Mesendoderm (in vitro differentiated cells): Measurements from ENCODE around the gene FARP2.
"Not testable (repeated sequence)": the region's sequence is repeated elsewhere in the genome, so short reads cannot be mapped to it uniquely, and the experiment has no call there.

Experiments used
- DNase-seq: peaks from one replicate; pipeline ENCODE4 v3.0.0; 2013
- H2AK5ac ChIP-seq: 2 replicates; pipeline ENCODE4 v1.6.1; 2013; ENCODE audit warnings: low read length, inconsistent platforms
- H2BK120ac ChIP-seq: 2 replicates; pipeline ENCODE4 v1.6.1; 2013; ENCODE audit warnings: low read depth, mild to moderate bottlenecking, low read length, moderate library complexity, mixed read lengths
- H2BK15ac ChIP-seq: replicated peaks from 2 replicates; pipeline ENCODE4 v1.6.1; 2013; ENCODE audit warnings: low read depth, mild to moderate bottlenecking, moderate library complexity
- H2BK5ac ChIP-seq: 2 replicates; pipeline ENCODE4 v1.6.1; 2013; ENCODE audit warnings: low read length, inconsistent platforms
- H3K18ac ChIP-seq: 2 replicates; pipeline ENCODE4 v1.6.1; 2013; ENCODE audit warnings: mild to moderate bottlenecking, low read length, mixed read lengths
- H3K23ac ChIP-seq: one replicate; pipeline ENCODE4 v1.6.1; 2013; ENCODE audit warnings: low read length
- H3K27ac ChIP-seq: 2 replicates; pipeline ENCODE4 v1.5.1; 2013; ENCODE audit warnings: low read depth, mild to moderate bottlenecking, inconsistent platforms, low read length, moderate library complexity
- H3K27me3 ChIP-seq: 2 replicates; pipeline ENCODE4 v1.6.1; 2013; ENCODE audit warnings: low read length, control low read depth, mild to moderate bottlenecking, inconsistent platforms; ENCODE audit not compliant: insufficient read depth, poor library complexity
- H3K36me3 ChIP-seq: 2 replicates; pipeline ENCODE4 v1.6.1; 2013; ENCODE audit warnings: low read length, inconsistent platforms; ENCODE audit not compliant: control insufficient read depth, insufficient read depth
- H3K4ac ChIP-seq: one replicate; pipeline ENCODE4 v1.6.1; 2013; ENCODE audit warnings: low read depth, mild to moderate bottlenecking, low read length, moderate library complexity
- H3K4me1 ChIP-seq: 2 replicates; pipeline ENCODE4 v1.6.1; 2013; ENCODE audit warnings: low read depth, low read length, inconsistent platforms; ENCODE audit not compliant: control insufficient read depth
- H3K4me2 ChIP-seq: 2 replicates; pipeline ENCODE4 v1.6.1; 2013; ENCODE audit warnings: low read length
- H3K4me3 ChIP-seq: 2 replicates; pipeline ENCODE4 v1.5.1; 2013; ENCODE audit warnings: mild to moderate bottlenecking, low read length
- H3K56ac ChIP-seq: one replicate; pipeline ENCODE4 v1.6.1; 2013; ENCODE audit warnings: low read length
- H3K79me1 ChIP-seq: 2 replicates; pipeline ENCODE4 v1.6.1; 2013; ENCODE audit warnings: low read length, inconsistent platforms
- H3K79me2 ChIP-seq: 2 replicates; pipeline ENCODE4 v1.6.1; 2013; ENCODE audit warnings: mild to moderate bottlenecking, low read length; ENCODE audit not compliant: control insufficient read depth, insufficient read depth
- H3K9ac ChIP-seq: 2 replicates; pipeline ENCODE4 v1.6.1; 2013; ENCODE audit warnings: low read length, inconsistent platforms
- H4K5ac ChIP-seq: one replicate; pipeline ENCODE4 v1.6.1; 2013; ENCODE audit warnings: low read length
- H4K8ac ChIP-seq: one replicate; pipeline ENCODE4 v1.6.1; 2013; ENCODE audit warnings: low read depth, mild to moderate bottlenecking, control low read depth, low read length, moderate library complexity
- WGBS: extraction: QIAGEN DNeasy Blood & Tissue Kit; methylation state at CpG from one replicate; pipeline ENCODE4 v1.1.7; 2013; ENCODE audit warnings: low lambda C conversion rate, missing lambda C conversion rate; ENCODE audit not compliant: insufficient coverage; ENCODE audit errors: extremely low coverage; 5-methylcytosine and 5-hydroxymethylcytosine counted together

FARP2 gene

GRCh38 chr2:241373446-241373845 is 17.4 kb downstream of the FARP2 start:
- no CpG with 5 or more reads among the region's 3 CpGs for WGBS
- Histone ChIP-seq H3K27ac (no peak overlapping the region), H3K79me2 (peaks cover 4% of the 10 kb centered on the region), H2BK5ac (no peak overlapping the region), H3K79me1 (peaks cover 7% of the 10 kb centered on the region), H3K27me3 (no peaks in the 10 kb centered on the region), H4K5ac (no peak overlapping the region), H3K4me2 (no peak overlapping the region), H4K8ac (no peak overlapping the region), H3K18ac (no peak overlapping the region), H3K4me1 (peaks cover 2% of the 10 kb centered on the region), H2AK5ac (no peak overlapping the region), H3K23ac (no peak overlapping the region), H3K9ac (no peak overlapping the region), H3K4me3 (no peak overlapping the region), H3K36me3 (no peaks in the 10 kb centered on the region), H3K56ac (no peak overlapping the region), H2BK15ac (no peak overlapping the region), H3K4ac (no peak overlapping the region), H2BK120ac (no peak overlapping the region)
- no peak for DNase-seq

- H3K27ac ChIP-seq, H3K4me2 ChIP-seq, H3K9ac ChIP-seq, H3K27me3 ChIP-seq, H3K56ac ChIP-seq, H2AK5ac ChIP-seq, H3K23ac ChIP-seq, H3K4me1 ChIP-seq, H3K79me2 ChIP-seq, H3K79me1 ChIP-seq, H2BK5ac ChIP-seq, H3K36me3 ChIP-seq, H4K5ac ChIP-seq, H2BK120ac ChIP-seq, H2BK15ac ChIP-seq, H3K4ac ChIP-seq, H4K8ac ChIP-seq, H3K4me3 ChIP-seq, H3K18ac ChIP-seq, DNase-seq: not testable (repeated sequence)
- WGBS, result no CpG with 5 or more reads among the region's 6 CpGs
Measured at GRCh38 chr2:241373906-241374305, 17.8 kb downstream of the FARP2 start.

- Histone ChIP-seq H2BK5ac (no peak overlapping the region), H3K4ac (no peak overlapping the region), H3K79me1 (peaks cover 11% of the 10 kb centered on the region), H3K4me1 (peaks cover 2% of the 10 kb centered on the region), H3K9ac (no peak overlapping the region), H2BK120ac (no peak overlapping the region), H3K4me3 (no peak overlapping the region), H3K27me3 (no peaks in the 10 kb centered on the region), H2AK5ac (no peak overlapping the region), H3K18ac (no peak overlapping the region), H3K4me2 (no peak overlapping the region), H3K27ac (no peak overlapping the region), H2BK15ac (no peak overlapping the region), H3K23ac (no peak overlapping the region), H3K36me3 (no peaks in the 10 kb centered on the region), H4K5ac (no peak overlapping the region), H3K56ac (no peak overlapping the region), H4K8ac (no peak overlapping the region), H3K79me2 (peaks cover 4% of the 10 kb centered on the region)
- WGBS, result no CpG with 5 or more reads among the region's 1 CpG
- DNase-seq, result no peak
Measured at GRCh38 chr2:241375300-241375699, 19.2 kb downstream of the FARP2 start.

GRCh38 chr2:241376808-241377207 is 20.7 kb downstream of the FARP2 start:
- H3K4me3 ChIP-seq, result no peak overlapping the region
- no peak overlapping the region for H4K5ac ChIP-seq
- H3K23ac ChIP-seq, result no peak overlapping the region
- WGBS, result no CpG with 5 or more reads among the region's 2 CpGs
- H3K4me1 ChIP-seq, result peaks cover 2% of the 10 kb centered on the region
- H3K27ac ChIP-seq, result no peak overlapping the region
- H2BK120ac ChIP-seq, result no peak overlapping the region
- no peak for DNase-seq
- H3K56ac ChIP-seq, result no peak overlapping the region
- no peak overlapping the region for H3K4me2 ChIP-seq
- H2BK5ac ChIP-seq, result no peak overlapping the region
- no peaks in the 10 kb centered on the region for H3K36me3 ChIP-seq
- H3K79me1 ChIP-seq, result peaks cover 13% of the 10 kb centered on the region
- no peak overlapping the region for H3K18ac ChIP-seq
- no peak overlapping the region for H2BK15ac ChIP-seq
- no peak overlapping the region for H2AK5ac ChIP-seq
- no peak overlapping the region for H4K8ac ChIP-seq
- no peaks in the 10 kb centered on the region for H3K79me2 ChIP-seq
- no peak overlapping the region for H3K4ac ChIP-seq
- H3K9ac ChIP-seq, result no peak overlapping the region
- no peaks in the 10 kb centered on the region for H3K27me3 ChIP-seq

GRCh38 chr2:241378816-241379215 is 22.7 kb downstream of the FARP2 start:
- Histone ChIP-seq H3K4ac (no peak overlapping the region), H3K9ac (no peak overlapping the region), H4K8ac (no peak overlapping the region), H2BK5ac (no peak overlapping the region), H3K27ac (no peak overlapping the region), H3K4me1 (peaks cover 2% of the 10 kb centered on the region), H3K79me1 (peaks cover 15% of the 10 kb centered on the region), H3K56ac (no peak overlapping the region), H3K36me3 (no peaks in the 10 kb centered on the region), H3K79me2 (no peaks in the 10 kb centered on the region), H4K5ac (no peak overlapping the region), H2BK120ac (no peak overlapping the region), H3K4me2 (no peak overlapping the region), H3K27me3 (no peaks in the 10 kb centered on the region), H2AK5ac (no peak overlapping the region), H3K18ac (no peak overlapping the region), H2BK15ac (no peak overlapping the region), H3K23ac (no peak overlapping the region), H3K4me3 (no peak overlapping the region)
- DNase-seq, result no peak
- WGBS, result no CpG with 5 or more reads among the region's 2 CpGs
